ENCODE data around the gene NBPF1. TPM values are rescaled to one million over a fixed set of nuclear protein-coding genes. Genes with fewer than 3 reads are reported as not detected.
"Not testable (repeated sequence)": the region's sequence is repeated elsewhere in the genome, so short reads cannot be mapped to it uniquely, and the experiment has no call there.

NBPF1 gene
- total RNA-seq, 1 experiment from 2014 or later: 46.0 TPM

DNA sequence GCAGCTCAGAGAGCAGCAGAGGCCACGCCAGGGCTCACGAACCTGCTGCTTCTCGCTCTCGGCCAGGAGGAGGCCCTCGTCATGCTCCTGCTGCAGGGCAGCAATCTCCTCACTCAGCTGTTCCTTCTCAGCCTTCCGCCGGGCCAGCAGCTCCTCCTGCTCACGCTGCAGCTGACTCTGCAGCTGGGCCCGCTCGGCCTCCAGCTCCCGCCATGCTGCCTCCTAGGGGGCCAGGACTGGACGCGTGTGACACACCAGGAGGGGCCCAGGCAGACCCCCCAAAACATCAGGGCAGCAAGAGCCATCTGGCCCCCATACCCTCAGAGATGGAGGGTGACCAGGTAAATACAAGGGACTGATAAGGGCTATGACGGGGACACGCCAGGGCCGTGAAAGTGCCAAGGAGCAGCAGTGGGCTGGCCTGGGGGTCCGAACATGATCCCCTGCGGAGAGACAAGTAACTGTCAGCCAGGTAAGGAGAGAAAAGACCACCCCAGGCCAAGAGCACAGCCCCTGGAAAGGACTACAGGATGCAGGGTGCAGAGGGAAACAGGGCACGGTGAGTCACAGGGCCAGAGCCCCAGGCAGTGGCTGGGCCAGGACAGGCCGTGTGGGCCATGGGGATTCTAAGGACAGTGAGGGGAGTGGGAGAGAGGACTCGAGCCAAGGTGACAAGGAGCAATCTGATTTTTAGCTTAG is 6.6 kb upstream of the NBPF1 start:
- ChIA-PET POLR2A (interaction anchor here (1.2 to 1.5 kb wide), 2 partner anchors 88 to 328 kb away, joined by 6 to 9 read pairs; no protein-coding TSS in a partner anchor), RAD21 (ENCODE audit: low non-redundant PET in 1 of 2, low total read pairs in 2 of 2, uncharacterized antibody in 2 of 2, unreplicated experiment in 2 of 2) (interaction anchor here in 1 of 2 experiments (1.2 kb wide), 1 partner anchor 88 kb away, joined by 7 read pairs; no protein-coding TSS in a partner anchor), CTCF (interaction anchor here (0.8 to 3.8 kb wide), 13 partner anchors 10 to 332 kb away, joined by 3 to 48 read pairs (median 7); partner anchors contain the start of genes NECAP2 and SZRD1)
- H3K27ac ChIP-seq (ENCODE audit: low read depth, low read length): peak overlapping the region; percentile 4; the same call in 1 of the 2 replicates
- not testable (repeated sequence) for H3K27me3 ChIP-seq (ENCODE audit: insufficient read depth, low read length); H3K4me3 ChIP-seq (replicated peaks in 1 of 2; ENCODE audit: low read depth in 1 of 2, low read length in 2 of 2); DNase-seq (ENCODE audit: low read depth, low spot score); H4K20me1 ChIP-seq (ENCODE audit: insufficient read depth); H3K4me2 ChIP-seq (ENCODE audit: low read length); ATAC-seq; H3K9ac ChIP-seq (ENCODE audit: low read length); H2AFZ ChIP-seq (ENCODE audit: low read depth, low read length, poor library complexity, severe bottlenecking); H3K9me3 ChIP-seq (ENCODE audit: control insufficient read depth in 1 of 2, insufficient read depth in 1 of 2, low read depth in 1 of 2, low read length in 2 of 2); BruUV-seq (replicated peaks); H3K79me2 ChIP-seq (ENCODE audit: insufficient read depth, low read length); H3K9me2 ChIP-seq (ENCODE audit: insufficient read depth)
- H3K36me3 ChIP-seq (ENCODE audit: control insufficient read depth in 1 of 2, insufficient read depth in 2 of 2, low read length in 2 of 2): peaks cover 5 to 17% of the 10 kb centered on the region in 2 experiments; a peak in 1 of 4 replicates
- intact Hi-C loops (cut with micrococcal nuclease): loop anchor here (2.0 kb wide), 1 partner anchor 321 kb away; no protein-coding TSS in a partner anchor
- peaks cover 0 to 12% of the 10 kb centered on the region in 2 experiments; a peak in 2 of 4 replicates for H3K4me1 ChIP-seq (ENCODE audit: control insufficient read depth in 1 of 2, insufficient read depth in 2 of 2, low read length in 2 of 2)

DNA sequence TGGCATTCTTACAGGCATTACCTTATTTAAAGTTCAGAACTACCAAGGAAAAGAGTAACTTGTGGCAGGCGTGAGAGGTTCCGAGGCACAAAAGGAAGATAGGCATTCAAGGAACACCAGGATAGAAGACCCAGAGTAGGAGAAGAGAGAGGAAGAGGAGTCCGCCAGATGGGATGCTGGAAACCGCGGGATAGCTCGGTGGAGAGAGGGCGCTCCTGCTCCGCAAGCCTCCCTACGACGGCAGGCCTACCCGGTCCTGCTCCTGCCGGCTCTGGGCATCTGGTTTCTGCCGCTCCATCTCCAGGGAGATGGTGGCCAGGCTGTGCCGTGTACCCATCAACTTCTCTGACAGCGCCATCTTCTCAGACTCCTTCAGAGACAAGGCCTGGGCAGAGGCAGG is 5.4 kb upstream of the NBPF1 start:
- no TSS peak for BruUV-seq (replicated peaks)
- peaks cover 6 to 22% of the 10 kb centered on the region in 2 experiments; a peak in 3 of 4 replicates for H3K4me1 ChIP-seq (ENCODE audit: control insufficient read depth in 1 of 2, insufficient read depth in 2 of 2, low read length in 2 of 2)
- intact Hi-C loops (cut with micrococcal nuclease): no loop called here
- no peak overlapping the region for H3K4me2 ChIP-seq (ENCODE audit: low read length)
- H3K4me3 ChIP-seq (replicated peaks in 1 of 2; ENCODE audit: low read depth in 1 of 2, low read length in 2 of 2): no peak overlapping the region
- H3K9ac ChIP-seq (ENCODE audit: low read length): no peak overlapping the region
- no peaks in the 10 kb centered on the region for H4K20me1 ChIP-seq (ENCODE audit: insufficient read depth)
- ChIA-PET POLR2A (interaction anchor here (1.0 kb wide), 1 partner anchor 286 kb away, joined by 3 read pairs; no protein-coding TSS in a partner anchor), RAD21 (ENCODE audit: low non-redundant PET in 1 of 2, low total read pairs in 2 of 2, uncharacterized antibody in 2 of 2, unreplicated experiment in 2 of 2) (no interaction called here), CTCF (no interaction called here)
- no peaks in the 10 kb centered on the region for H3K9me3 ChIP-seq (ENCODE audit: control insufficient read depth in 1 of 2, insufficient read depth in 1 of 2, low read depth in 1 of 2, low read length in 2 of 2)
- no peak overlapping the region for H3K27ac ChIP-seq (ENCODE audit: low read depth, low read length)
- no peak for ATAC-seq
- no peak for DNase-seq (ENCODE audit: low read depth, low spot score)
- no peak overlapping the region for H2AFZ ChIP-seq (ENCODE audit: low read depth, low read length, poor library complexity, severe bottlenecking)
- H3K9me2 ChIP-seq (ENCODE audit: insufficient read depth): 0 out of 2 replicates have a peak, but pooled peaks cover 3% of the 10 kb centered on the region
- TF ChIP-seq, protein P1, sequence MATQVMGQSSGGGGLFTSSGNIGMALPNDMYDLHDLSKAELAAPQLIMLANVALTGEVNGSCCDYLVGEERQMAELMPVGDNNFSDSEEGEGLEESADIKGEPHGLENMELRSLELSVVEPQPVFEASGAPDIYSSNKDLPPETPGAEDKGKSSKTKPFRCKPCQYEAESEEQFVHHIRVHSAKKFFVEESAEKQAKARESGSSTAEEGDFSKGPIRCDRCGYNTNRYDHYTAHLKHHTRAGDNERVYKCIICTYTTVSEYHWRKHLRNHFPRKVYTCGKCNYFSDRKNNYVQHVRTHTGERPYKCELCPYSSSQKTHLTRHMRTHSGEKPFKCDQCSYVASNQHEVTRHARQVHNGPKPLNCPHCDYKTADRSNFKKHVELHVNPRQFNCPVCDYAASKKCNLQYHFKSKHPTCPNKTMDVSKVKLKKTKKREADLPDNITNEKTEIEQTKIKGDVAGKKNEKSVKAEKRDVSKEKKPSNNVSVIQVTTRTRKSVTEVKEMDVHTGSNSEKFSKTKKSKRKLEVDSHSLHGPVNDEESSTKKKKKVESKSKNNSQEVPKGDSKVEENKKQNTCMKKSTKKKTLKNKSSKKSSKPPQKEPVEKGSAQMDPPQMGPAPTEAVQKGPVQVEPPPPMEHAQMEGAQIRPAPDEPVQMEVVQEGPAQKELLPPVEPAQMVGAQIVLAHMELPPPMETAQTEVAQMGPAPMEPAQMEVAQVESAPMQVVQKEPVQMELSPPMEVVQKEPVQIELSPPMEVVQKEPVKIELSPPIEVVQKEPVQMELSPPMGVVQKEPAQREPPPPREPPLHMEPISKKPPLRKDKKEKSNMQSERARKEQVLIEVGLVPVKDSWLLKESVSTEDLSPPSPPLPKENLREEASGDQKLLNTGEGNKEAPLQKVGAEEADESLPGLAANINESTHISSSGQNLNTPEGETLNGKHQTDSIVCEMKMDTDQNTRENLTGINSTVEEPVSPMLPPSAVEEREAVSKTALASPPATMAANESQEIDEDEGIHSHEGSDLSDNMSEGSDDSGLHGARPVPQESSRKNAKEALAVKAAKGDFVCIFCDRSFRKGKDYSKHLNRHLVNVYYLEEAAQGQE (IDR thresholded peaks at IDR 0.05; ENCODE audit: low read depth): no peak
- TF ChIP-seq CBX3 (IDR thresholded peaks at IDR 0.05; ENCODE audit: low read depth) (no peak), SIN3A (IDR thresholded peaks at IDR 0.05; ENCODE audit: low read depth) (no peak), RAD21 (IDR thresholded peaks at IDR 0.05; ENCODE audit: low read depth) (no peak), POLR2AphosphoS5 (IDR thresholded peaks at IDR 0.05; ENCODE audit: low read depth, low read length) (no peak)
- TF ChIP-seq, protein P2, sequence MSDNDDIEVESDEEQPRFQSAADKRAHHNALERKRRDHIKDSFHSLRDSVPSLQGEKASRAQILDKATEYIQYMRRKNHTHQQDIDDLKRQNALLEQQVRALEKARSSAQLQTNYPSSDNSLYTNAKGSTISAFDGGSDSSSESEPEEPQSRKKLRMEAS (IDR thresholded peaks at IDR 0.05): no peak
- H3K79me2 ChIP-seq (ENCODE audit: insufficient read depth, low read length): no peaks in the 10 kb centered on the region
- no peaks in the 10 kb centered on the region for H3K27me3 ChIP-seq (ENCODE audit: insufficient read depth, low read length)
- peaks cover 2 to 9% of the 10 kb centered on the region in 2 experiments; a peak in 1 of 4 replicates for H3K36me3 ChIP-seq (ENCODE audit: control insufficient read depth in 1 of 2, insufficient read depth in 2 of 2, low read length in 2 of 2)
